Panc1 (cell line): ENCODE measurements around the gene ZCWPW1.

Experiments used
- POLR2AphosphoS5 ChIP-seq: IDR thresholded peaks from 2 replicates; pipeline ENCODE4 v1.6.1; 2012; ENCODE audit warnings: mild to moderate bottlenecking, low read depth, low read length, moderate library complexity
- SIN3A ChIP-seq: IDR thresholded peaks from 2 replicates; pipeline ENCODE4 v1.6.1; 2012; ENCODE audit warnings: low read depth, mild to moderate bottlenecking, low read length, moderate library complexity, borderline replicate concordance; ENCODE audit not compliant: insufficient read depth
- TF ChIP-seq, protein P1 (sequence below): fragments of 450-650 bp; IDR thresholded peaks from 2 replicates; pipeline ENCODE4 v1.5.1; 2017; ENCODE audit warnings: mild to moderate bottlenecking

DNA sequence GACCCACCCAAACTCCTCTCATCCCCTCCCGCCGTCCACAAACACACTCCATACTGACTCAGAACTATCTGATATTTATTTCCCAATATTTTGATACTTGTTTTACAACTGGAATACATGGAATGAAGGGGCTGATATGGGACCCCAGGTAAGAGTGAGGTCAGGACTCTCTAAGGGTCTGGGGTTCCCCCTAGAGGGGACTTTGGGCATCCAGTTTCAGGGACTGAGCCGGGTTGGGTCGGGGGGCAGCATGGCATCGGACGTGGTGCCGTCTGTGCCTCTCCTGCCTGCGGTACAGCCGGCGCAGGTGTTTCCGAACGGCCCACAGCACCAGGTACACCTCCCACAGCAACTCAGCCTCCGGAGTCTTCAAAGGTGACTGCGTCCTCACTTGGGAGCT is 28.1 kb upstream of the ZCWPW1 start:
- TF ChIP-seq, protein P1, sequence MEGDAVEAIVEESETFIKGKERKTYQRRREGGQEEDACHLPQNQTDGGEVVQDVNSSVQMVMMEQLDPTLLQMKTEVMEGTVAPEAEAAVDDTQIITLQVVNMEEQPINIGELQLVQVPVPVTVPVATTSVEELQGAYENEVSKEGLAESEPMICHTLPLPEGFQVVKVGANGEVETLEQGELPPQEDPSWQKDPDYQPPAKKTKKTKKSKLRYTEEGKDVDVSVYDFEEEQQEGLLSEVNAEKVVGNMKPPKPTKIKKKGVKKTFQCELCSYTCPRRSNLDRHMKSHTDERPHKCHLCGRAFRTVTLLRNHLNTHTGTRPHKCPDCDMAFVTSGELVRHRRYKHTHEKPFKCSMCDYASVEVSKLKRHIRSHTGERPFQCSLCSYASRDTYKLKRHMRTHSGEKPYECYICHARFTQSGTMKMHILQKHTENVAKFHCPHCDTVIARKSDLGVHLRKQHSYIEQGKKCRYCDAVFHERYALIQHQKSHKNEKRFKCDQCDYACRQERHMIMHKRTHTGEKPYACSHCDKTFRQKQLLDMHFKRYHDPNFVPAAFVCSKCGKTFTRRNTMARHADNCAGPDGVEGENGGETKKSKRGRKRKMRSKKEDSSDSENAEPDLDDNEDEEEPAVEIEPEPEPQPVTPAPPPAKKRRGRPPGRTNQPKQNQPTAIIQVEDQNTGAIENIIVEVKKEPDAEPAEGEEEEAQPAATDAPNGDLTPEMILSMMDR, result no peak
- TF ChIP-seq POLR2AphosphoS5 (no peak), SIN3A (no peak)
